Activated CD4-positive, alpha-beta memory T cell treated with anti-CD3 and anti-CD28 coated beads, Interleukin-2, amount 10 ng/mL, durations not matched to agents 7 days and 5 days (primary cell): ENCODE results near the gene EYA2. TPM values are rescaled to one million over a fixed set of nuclear protein-coding genes. Genes with fewer than 3 reads are reported as not detected.

ENCODE experiments used
- CTCF ChIA-PET: fragments of 350-600 bp; sonication (Branson Sonifier 250); formaldehyde crosslinking; loops from one replicate; lab custom pipeline; 2021; ENCODE audit warnings: antibody characterized with exemption, inconsistent platforms; lab: Charles Lee
- POLR2A ChIA-PET: fragments of 350-600 bp; sonication (Branson Sonifier 250); formaldehyde crosslinking; loops from one replicate; lab custom pipeline; 2021; ENCODE audit warnings: antibody characterized with exemption; lab: Charles Lee
- DNase-seq: peaks from one replicate; pipeline ENCODE4 v3.0.0-alpha.2; 2020
- H3K27ac Mint-ChIP-seq: one replicate; pipeline ENCODE4 v1.8.0; 2021; ENCODE audit warnings: mild to moderate bottlenecking, mixed read lengths
- H3K27me3 Mint-ChIP-seq: one replicate; pipeline ENCODE4 v1.8.0; 2021; ENCODE audit warnings: mixed read lengths
- H3K36me3 Mint-ChIP-seq: one replicate; pipeline ENCODE4 v1.8.0; 2021; ENCODE audit warnings: low read depth, mixed read lengths
- H3K4me1 Mint-ChIP-seq: one replicate; pipeline ENCODE4 v1.8.0; 2021; ENCODE audit warnings: mixed read lengths
- H3K4me3 Mint-ChIP-seq: one replicate; pipeline ENCODE4 v1.8.0; 2021; ENCODE audit warnings: mild to moderate bottlenecking, mixed read lengths
- H3K9me3 Mint-ChIP-seq: one replicate; pipeline ENCODE4 v1.8.0; 2021; ENCODE audit warnings: mixed read lengths
- total RNA-seq, 2 experiments: library from RNA; stranded (reverse); gene quantifications; one replicate each; pipeline ENCODE4 v1.2.3, GENCODE V29; 2021

EYA2 gene
- total RNA-seq, 2 experiments from 2014 or later = 0.15 to 0.28 TPM

DNA sequence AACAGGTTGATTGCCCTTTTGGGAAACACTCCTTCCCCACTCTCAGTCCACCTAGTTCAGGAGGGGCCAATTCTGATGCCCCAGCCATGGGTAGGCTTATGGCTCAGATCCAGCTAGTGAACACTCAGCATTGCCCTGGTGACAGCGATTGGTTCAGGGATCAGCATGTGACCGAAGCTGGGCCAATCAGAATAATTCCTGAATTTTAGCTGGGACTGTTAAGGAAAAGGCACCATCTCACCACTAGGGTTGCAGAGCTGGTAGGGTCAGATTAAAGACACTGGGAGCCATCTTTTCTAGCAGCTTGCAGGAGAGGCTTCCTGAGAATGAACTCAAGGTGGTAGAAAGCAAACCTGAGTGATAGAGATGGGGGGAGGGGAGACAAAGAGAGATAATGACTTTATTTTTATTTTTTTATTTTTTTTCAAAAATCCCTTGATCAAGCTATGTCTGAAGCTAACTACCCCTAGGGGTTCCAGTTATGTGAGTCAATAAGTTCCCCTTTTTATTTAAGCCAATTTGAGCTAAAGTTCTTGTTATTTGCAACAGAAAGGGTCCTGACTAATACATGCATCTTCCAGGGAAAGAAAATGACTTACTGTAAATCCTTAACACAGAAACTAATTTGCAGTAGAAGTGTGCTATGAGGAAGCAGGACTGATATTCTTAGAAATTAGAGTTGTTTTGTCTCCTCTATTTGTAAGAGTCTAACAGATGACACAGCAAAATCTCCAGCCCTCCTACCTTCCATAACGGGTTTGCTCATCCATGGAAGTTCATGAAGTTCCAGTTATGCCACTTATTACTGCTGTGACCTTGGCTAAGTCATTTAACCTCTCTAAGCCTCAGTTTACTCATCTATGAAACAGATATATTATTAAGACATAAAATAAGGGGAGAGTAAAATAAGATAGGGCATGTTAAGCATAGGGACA lies 44.7 kb downstream of the EYA2 start:
- Mint-ChIP-seq H3K27me3 (peaks cover 18% of the 10 kb centered on the region), H3K27ac (no peak overlapping the region), H3K9me3 (no peaks in the 10 kb centered on the region), H3K36me3 (no peaks in the 10 kb centered on the region), H3K4me3 (no peak overlapping the region), H3K4me1 (no peaks in the 10 kb centered on the region)
- CTCF ChIA-PET = interaction anchor here (0.6 to 0.7 kb wide), 2 partner anchors 55 to 81 kb away, joined by 3 to 4 read pairs; no protein-coding TSS in a partner anchor
- POLR2A ChIA-PET = no interaction called here
- no peak for DNase-seq

- POLR2A ChIA-PET = no interaction called here
- Mint-ChIP-seq H3K36me3 (no peaks in the 10 kb centered on the region), H3K27ac (no peak overlapping the region), H3K4me3 (no peak overlapping the region), H3K4me1 (no peaks in the 10 kb centered on the region), H3K27me3 (peaks cover 13% of the 10 kb centered on the region), H3K9me3 (no peaks in the 10 kb centered on the region)
- CTCF ChIA-PET = no interaction called here
- DNase-seq = no peak
Measured at GRCh38 chr20:46940616-46941015, 46.0 kb downstream of the EYA2 start.

DNA sequence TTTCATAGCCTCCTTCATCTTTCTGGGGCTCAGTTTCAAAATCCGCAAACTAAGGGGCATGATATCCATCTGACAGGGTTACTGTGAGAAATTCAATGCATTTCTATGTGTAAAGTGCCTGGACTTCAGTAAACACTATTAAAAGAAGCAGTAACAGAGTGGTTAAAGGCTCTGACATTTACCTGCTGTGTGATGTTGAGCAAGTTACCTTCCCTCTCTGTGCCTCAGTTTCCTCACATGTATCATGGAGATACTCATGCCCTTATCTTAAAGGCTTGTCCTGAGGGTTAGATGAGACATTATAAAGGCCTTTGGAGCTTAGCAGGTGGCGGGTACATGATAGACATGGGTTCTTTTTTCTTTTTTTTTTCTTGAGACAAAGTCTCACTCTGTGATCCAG lies 46.8 kb downstream of the EYA2 start:
- POLR2A ChIA-PET = no interaction called here
- no peak for DNase-seq
- Mint-ChIP-seq H3K9me3 (no peaks in the 10 kb centered on the region), H3K4me1 (no peaks in the 10 kb centered on the region), H3K27me3 (peaks cover 13% of the 10 kb centered on the region), H3K27ac (no peak overlapping the region), H3K4me3 (no peak overlapping the region), H3K36me3 (no peaks in the 10 kb centered on the region)
- CTCF ChIA-PET = no interaction called here

- CTCF ChIA-PET = no interaction called here
- Mint-ChIP-seq H3K9me3 (no peaks in the 10 kb centered on the region), H3K27me3 (peaks cover 14% of the 10 kb centered on the region), H3K36me3 (no peaks in the 10 kb centered on the region), H3K27ac (no peak overlapping the region), H3K4me3 (no peak overlapping the region), H3K4me1 (no peaks in the 10 kb centered on the region)
- DNase-seq = no peak
- POLR2A ChIA-PET = no interaction called here
Measured at GRCh38 chr20:46943861-46944591, 49.4 kb downstream of the EYA2 start.

- CTCF ChIA-PET = no interaction called here
- Mint-ChIP-seq H3K4me1 (no peaks in the 10 kb centered on the region), H3K4me3 (no peak overlapping the region), H3K36me3 (no peaks in the 10 kb centered on the region), H3K27ac (no peak overlapping the region), H3K27me3 (peaks cover 19% of the 10 kb centered on the region), H3K9me3 (no peaks in the 10 kb centered on the region)
- no peak for DNase-seq
- POLR2A ChIA-PET = no interaction called here
Measured at GRCh38 chr20:46945465-46945864, 50.8 kb downstream of the EYA2 start.

DNA sequence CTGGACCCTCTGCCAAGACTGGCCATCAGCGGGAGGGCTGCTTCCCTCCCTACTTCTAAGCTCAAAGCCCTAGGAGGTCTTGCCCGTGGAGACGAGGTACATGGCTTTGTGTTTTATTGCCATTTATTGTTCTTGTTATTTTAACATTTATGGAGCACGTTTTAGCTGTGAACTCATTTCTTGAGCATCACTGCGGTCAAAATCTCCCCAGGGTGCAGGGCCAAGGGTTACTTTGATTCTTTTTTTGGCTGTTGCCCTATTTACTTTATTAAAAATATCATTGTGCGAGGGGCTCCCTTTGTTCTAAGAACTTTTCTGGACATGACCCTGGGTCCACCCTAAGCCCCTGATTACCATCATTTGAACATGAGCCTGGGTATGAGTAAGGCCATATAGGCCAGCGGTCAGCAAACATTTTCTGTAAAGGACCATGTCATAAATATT lies 51.6 kb downstream of the EYA2 start:
- ChIA-PET POLR2A (no interaction called here), CTCF (no interaction called here)
- DNase-seq = no peak
- no peak overlapping the region for H3K4me3 Mint-ChIP-seq
- no peaks in the 10 kb centered on the region for H3K4me1 Mint-ChIP-seq
- no peaks in the 10 kb centered on the region for H3K36me3 Mint-ChIP-seq
- peaks cover 21% of the 10 kb centered on the region for H3K27me3 Mint-ChIP-seq
- H3K9me3 Mint-ChIP-seq = no peaks in the 10 kb centered on the region
- H3K27ac Mint-ChIP-seq = no peak overlapping the region

DNA sequence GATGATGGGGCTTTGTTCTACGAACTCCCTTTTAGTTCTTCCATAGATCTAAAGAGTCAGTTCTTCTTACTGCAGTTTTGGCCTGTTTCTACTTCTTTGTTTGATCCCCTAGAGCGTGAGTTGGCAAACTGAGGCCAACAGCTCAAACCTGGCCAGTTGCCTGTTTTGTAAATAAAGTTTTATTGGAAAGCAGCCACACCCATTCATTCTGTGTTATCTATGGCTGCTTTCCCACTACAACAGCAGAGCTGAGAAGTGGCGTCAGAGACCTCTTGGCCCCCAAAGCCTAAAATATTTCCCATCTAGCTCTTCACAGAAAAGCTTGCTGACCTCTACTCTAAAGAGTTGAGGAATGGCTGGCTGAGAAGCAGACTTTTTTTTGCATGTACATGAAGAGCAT lies 52.2 kb downstream of the EYA2 start:
- no peak for DNase-seq
- Mint-ChIP-seq H3K27me3 (peaks cover 19% of the 10 kb centered on the region), H3K36me3 (no peaks in the 10 kb centered on the region), H3K4me1 (no peaks in the 10 kb centered on the region), H3K4me3 (no peak overlapping the region), H3K9me3 (no peaks in the 10 kb centered on the region), H3K27ac (no peak overlapping the region)
- CTCF ChIA-PET = no interaction called here
- POLR2A ChIA-PET = interaction anchor here (0.7 kb wide), 1 partner anchor 689 kb away, joined by 3 read pairs; no protein-coding TSS in a partner anchor

- ChIA-PET CTCF (no interaction called here), POLR2A (no interaction called here)
- no peaks in the 10 kb centered on the region for H3K36me3 Mint-ChIP-seq
- H3K9me3 Mint-ChIP-seq = no peaks in the 10 kb centered on the region
- peaks cover 2% of the 10 kb centered on the region for H3K4me1 Mint-ChIP-seq
- peaks cover 19% of the 10 kb centered on the region for H3K27me3 Mint-ChIP-seq
- H3K4me3 Mint-ChIP-seq = no peak overlapping the region
- H3K27ac Mint-ChIP-seq = no peak overlapping the region
- DNase-seq = no peak
Measured at GRCh38 chr20:46948081-46948480, 53.4 kb downstream of the EYA2 start.

GRCh38 chr20:46951405-46951804 lies 56.8 kb downstream of the EYA2 start:
- peaks cover 2% of the 10 kb centered on the region for H3K36me3 Mint-ChIP-seq
- H3K9me3 Mint-ChIP-seq = peaks cover 2% of the 10 kb centered on the region

GRCh38 chr20:46951840-46952497 lies 57.3 kb downstream of the EYA2 start:
- H3K4me3 Mint-ChIP-seq = no peak overlapping the region
- CTCF ChIA-PET = interaction anchor here (0.7 kb wide), 1 partner anchor 17 kb away, joined by 3 read pairs; no protein-coding TSS in a partner anchor

More at GRCh38 chr20:46951405-46951804, 56.8 kb downstream of the EYA2 start:
- Mint-ChIP-seq H3K27me3 (peaks cover 25% of the 10 kb centered on the region), H3K27ac (no peak overlapping the region), H3K4me1 (peaks cover 5% of the 10 kb centered on the region), H3K4me3 (no peak overlapping the region)
- DNase-seq = no peak
- POLR2A ChIA-PET = no interaction called here
- CTCF ChIA-PET = no interaction called here

GRCh38 chr20:46953596-46953995 lies 59.0 kb downstream of the EYA2 start:
- Mint-ChIP-seq H3K36me3 (peaks cover 5% of the 10 kb centered on the region), H3K9me3 (peaks cover 7% of the 10 kb centered on the region), H3K4me3 (no peak overlapping the region), H3K4me1 (peaks cover 5% of the 10 kb centered on the region), H3K27ac (no peak overlapping the region), H3K27me3 (peaks cover 26% of the 10 kb centered on the region)
- ChIA-PET POLR2A (no interaction called here), CTCF (interaction anchor here (1.2 kb wide), 1 partner anchor 16 kb away, joined by 3 read pairs; no protein-coding TSS in a partner anchor)
- no peak for DNase-seq

More at GRCh38 chr20:46951840-46952497, 57.3 kb downstream of the EYA2 start:
- POLR2A ChIA-PET = no interaction called here
- peaks cover 22% of the 10 kb centered on the region for H3K27me3 Mint-ChIP-seq
- DNase-seq = no peak
- H3K27ac Mint-ChIP-seq = no peak overlapping the region
- peaks cover 5% of the 10 kb centered on the region for H3K4me1 Mint-ChIP-seq
- H3K9me3 Mint-ChIP-seq = peaks cover 4% of the 10 kb centered on the region
- H3K36me3 Mint-ChIP-seq = peaks cover 2% of the 10 kb centered on the region

DNA sequence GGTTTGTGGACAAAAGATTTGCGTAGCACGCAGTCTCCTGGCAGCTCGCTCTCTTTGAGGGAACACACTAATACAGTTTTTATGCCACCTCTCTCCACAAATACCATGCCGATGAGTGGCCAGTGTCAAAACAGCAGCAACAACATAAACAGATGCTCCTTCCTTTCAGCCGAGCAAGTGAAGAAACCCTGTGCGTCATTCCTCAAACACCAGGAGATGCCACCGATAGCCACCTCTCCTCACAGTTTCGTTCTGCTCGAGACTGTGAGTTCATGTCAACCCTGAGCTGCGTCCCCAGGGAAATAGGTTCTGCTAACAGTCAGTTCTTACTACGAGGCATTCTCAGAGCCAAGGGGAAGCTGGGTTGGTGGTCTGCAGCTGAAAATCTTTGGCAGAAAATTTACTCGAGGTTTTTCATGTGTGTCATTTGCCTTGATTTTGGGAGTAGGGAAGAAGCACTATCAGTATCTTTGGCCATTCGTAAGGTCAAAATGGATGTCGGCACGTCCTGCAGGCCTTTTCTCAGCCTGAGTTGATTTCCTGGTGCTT lies 59.9 kb downstream of the EYA2 start:
- POLR2A ChIA-PET = no interaction called here
- Mint-ChIP-seq H3K27ac (no peak overlapping the region), H3K4me3 (no peak overlapping the region), H3K27me3 (peaks cover 23% of the 10 kb centered on the region), H3K36me3 (peaks cover 5% of the 10 kb centered on the region), H3K4me1 (peaks cover 5% of the 10 kb centered on the region), H3K9me3 (peaks cover 7% of the 10 kb centered on the region)
- DNase-seq = no peak
- CTCF ChIA-PET = interaction anchor here (1.2 kb wide), 1 partner anchor 15 kb away, joined by 3 read pairs; no protein-coding TSS in a partner anchor
